IPS-NIHi7 (cell line): Measurements from ENCODE around the gene ZSCAN22.
"Not testable (repeated sequence)": the region's sequence is repeated elsewhere in the genome, so short reads cannot be mapped to it uniquely, and the experiment has no call there.

ENCODE experiments used
- DNase-seq: peaks from one replicate; pipeline ENCODE4 v3.0.0; 2012; ENCODE audit warnings: mixed read lengths; ENCODE audit errors: extremely low spot score

ZSCAN22 gene

DNA sequence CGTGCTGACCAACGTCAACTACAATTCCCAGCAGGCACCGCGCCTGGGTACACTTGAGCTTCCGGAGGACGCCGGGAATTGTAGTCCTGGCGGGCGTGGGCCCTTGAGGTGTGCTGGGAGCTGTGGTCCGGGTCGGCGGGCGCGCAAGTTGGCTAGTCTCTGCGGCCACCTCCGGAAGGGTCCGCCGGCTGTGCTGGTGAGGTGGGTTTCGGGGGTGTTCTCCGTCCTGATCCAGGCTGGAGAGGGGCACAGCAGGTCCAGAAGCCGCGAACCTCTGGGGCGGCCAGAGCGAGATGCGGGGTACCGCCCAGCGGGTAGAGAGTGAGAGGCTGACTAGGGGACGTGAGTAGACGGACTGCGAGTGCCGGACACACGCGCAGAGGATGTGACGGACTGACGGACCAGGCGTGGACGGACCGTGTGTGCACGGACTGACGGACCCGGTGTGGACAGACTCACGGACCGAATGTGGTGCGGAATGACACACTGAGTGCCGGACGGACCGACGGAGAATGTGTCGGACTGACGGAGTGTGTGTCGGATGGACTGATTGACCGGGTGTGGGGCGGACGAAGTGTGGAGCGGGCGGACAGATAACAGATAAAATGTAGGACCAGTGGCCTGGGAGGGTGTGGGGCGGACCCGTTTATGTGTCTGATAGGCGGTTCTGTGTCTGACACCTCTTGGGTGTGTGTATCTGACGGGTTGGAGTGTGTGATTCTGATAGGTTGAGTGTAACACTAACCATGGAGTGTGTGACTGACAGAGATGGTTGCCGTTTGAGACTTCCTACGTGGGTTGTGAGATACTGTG lies at the start of gene ZSCAN22:
Gene ZSCAN22, plus strand, starts transcription at position 81 of the 813 bp plus-strand sequence. CDS start 7,809 bp downstream, outside the sequence.
- peak; percentile 98 for DNase-seq

DNA sequence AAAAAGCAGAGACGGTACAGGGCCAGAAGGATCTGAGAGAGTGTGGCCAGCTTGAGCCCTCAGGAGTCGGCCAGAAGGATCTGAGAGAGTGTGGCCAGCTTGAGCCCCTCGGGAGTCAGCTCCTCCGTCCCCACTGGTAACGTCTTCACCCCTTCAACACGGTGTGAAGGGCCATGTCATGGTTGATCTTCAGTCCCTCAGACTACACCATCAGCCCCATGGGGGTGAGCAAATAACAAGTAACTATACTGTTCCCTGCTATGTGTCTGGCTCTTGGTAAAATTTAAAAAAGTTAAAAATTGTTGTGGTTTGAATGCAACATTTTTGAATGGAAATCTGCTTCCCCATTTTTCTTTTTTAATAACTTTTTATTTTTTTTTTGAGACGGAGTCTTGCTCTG lies 49.6 kb upstream of the ZSCAN22 start:
- no peak for DNase-seq

- no peak for DNase-seq
Measured at GRCh38 chr19:58277748-58278540, 48.9 kb upstream of the ZSCAN22 start.

DNA sequence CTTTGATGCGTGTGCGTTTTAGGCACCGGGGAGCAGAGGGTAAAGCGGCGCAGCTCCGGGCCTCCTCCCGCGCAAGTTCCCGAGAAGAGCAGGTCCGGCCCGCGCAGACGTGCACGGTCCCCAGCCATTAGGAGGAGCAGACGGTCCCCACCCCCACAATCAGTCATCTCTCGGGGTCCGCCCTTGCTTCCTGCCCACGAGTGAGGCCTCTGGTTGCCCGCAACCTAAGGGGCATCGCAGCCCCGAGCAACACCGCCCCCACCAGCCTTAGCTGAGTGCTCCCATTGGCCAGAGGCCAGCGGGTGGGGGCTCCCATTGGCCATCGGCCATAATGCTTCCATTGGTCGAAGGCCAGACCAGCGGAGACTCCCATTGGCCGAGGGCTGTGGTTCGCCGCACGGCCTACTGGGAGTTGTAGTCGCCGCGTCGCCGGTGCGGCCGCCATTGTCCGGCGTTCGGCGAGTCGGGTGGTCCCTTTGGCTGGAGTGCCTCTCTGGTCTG lies 48.2 kb upstream of the ZSCAN22 start, which contains the start of gene ZNF8:
Gene ZNF8, plus strand, starts transcription at position 415 of the 501 bp plus-strand sequence. CDS start 127 bp downstream, outside the sequence.
- peak; percentile 100 for DNase-seq

- DNase-seq = peak; percentile 93
Measured at GRCh38 chr19:58279042-58279924, 47.5 kb upstream of the ZSCAN22 start.

DNA sequence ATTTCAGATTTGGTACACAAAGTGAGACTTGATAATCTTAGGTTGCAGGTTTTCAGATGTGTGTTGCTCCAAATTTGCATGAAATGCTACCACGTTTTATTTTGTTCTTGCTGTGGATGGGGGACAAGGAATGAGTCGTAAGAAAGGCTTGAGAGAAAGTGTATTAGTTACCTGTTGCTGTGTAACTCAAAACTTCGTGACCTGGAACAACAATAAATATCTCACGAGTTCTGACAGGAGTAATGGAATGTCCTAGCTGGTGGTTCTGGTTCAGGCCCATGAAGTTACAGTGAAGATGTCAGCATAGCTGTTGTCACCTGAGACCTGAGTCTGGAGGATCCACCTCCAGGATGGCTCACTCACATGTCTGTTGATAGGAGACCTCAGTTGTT lies 46.9 kb upstream of the ZSCAN22 start:
- DNase-seq = no peak

DNA sequence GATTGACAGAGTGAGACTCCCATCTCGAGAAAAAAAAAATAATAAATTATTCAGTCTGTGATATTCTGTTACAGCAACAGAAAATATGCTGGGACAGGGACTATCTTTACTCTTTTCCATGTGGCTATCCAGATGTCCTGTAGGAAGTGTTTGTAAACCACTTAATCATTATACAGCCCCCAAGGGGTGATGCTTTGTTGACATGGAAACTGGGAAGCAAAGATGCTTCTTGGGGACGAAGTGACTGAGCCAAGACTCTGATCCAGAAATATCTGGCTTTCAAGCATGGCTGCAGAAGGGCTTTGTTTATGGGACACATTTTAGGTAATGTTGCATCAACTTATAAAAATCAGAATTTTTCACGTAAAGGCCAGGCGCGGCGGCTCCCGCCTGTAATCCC lies 42.6 kb upstream of the ZSCAN22 start:
- no peak for DNase-seq

DNA sequence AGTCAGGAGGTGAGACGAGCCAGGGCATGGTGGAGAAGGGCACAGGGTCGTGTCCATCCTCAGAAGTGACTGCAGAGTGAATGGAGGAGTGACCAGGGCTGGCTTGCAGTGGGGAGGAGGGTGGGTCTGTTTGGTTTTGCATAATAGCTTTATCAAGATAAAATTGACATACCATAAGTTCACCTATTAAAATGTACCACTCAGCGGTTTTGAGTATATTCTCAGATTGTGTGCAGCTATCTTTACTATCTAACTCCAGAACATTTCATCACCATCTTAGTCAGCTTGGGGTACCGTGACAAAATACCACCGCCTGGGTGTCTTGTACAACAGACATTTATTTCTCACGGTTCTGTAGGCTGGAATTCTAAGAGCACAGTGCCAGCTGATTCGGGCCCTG lies 34.9 kb upstream of the ZSCAN22 start:
- no peak for DNase-seq

DNA sequence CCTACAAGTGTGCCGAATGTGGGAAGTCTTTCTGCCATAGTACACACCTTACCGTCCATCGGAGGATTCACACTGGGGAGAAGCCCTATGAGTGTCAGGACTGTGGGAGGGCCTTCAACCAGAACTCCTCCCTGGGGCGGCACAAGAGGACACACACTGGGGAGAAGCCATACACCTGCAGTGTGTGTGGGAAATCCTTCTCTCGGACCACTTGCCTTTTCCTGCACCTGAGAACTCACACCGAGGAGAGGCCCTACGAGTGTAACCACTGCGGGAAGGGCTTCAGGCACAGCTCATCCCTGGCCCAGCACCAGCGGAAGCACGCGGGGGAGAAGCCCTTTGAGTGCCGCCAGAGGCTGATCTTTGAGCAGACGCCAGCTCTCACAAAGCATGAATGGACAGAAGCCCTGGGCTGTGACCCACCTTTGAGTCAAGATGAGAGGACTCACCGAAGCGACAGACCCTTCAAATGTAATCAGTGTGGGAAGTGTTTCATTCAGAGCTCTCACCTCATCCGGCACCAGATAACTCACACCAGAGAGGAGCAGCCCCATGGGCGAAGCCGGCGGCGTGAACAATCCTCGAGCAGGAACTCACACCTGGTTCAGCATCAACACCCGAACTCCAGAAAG lies 31.9 kb upstream of the ZSCAN22 start:
- no peak for DNase-seq

GRCh38 chr19:58296104-58296503 lies 30.7 kb upstream of the ZSCAN22 start:
- no peak for DNase-seq

GRCh38 chr19:58300620-58301019 lies 26.2 kb upstream of the ZSCAN22 start:
- DNase-seq = no peak

DNA sequence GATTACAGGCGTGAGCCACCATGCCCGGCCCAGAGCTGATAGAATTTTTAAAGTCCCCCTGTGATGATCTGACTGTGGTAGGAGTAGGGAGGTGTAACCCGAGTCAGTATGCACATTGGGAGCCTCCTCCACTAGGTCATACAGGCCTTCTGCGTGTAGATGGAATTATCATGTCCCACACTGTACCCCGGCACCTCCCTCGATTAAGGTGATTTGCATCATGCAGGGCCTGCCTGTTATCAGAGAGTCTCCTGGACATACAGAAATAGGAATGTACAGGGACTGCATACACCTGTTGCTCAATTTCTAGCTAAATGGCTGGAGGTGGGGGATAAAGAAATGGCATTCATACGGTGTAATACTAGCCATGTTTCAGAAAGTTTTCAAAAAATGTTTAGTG lies 22.5 kb upstream of the ZSCAN22 start:
- DNase-seq = no peak

- DNase-seq = no peak
Measured at GRCh38 chr19:58304748-58305064, 22.1 kb upstream of the ZSCAN22 start.

GRCh38 chr19:58305065-58305931 lies 21.5 kb upstream of the ZSCAN22 start, which contains the start of gene ERVK3-1:
ERVK3-1 (plus strand) TSS chr19:58305377; CDS start chr19:58312169, 6,792 bp downstream.
- DNase-seq = peak; percentile 98

DNA sequence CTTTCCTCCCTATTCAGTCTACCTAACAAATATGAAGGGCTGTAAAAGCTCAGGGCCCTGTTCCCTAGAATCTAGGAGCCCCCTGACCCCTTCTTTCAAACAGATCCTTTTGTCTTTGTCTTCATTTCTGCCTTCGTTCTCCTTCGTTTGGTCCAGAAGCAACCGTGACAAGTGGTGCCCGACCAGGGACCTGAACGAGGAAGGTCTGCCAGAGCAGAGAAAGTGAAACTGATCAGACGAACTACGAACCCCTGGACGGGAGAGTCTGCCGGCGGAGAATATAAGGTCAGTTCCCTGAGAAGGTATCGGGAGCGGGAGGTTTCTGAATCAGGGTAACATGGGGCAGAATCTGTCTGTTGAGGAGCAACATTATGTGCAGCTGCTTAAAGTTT lies 20.9 kb upstream of the ZSCAN22 start:
- DNase-seq = no peak

DNA sequence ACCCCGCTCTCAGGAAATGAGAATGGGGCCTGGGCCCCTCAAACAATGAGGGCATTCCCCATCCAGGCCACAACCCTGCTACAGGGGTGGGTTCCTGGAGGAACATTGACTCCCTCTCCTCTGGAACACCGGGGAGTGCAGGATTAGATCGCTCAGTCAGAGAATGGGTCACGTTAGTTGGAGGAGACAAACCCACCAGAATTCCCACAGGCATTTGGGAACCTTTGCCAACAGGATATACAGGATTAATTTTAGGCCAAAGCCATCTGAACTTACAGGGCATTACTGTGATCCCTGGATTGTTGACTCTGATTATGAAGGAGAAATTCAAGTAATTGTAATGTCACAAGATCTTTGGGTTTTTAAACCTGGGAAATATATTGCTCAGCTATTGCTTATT lies 19.1 kb upstream of the ZSCAN22 start:
- no peak for DNase-seq

DNA sequence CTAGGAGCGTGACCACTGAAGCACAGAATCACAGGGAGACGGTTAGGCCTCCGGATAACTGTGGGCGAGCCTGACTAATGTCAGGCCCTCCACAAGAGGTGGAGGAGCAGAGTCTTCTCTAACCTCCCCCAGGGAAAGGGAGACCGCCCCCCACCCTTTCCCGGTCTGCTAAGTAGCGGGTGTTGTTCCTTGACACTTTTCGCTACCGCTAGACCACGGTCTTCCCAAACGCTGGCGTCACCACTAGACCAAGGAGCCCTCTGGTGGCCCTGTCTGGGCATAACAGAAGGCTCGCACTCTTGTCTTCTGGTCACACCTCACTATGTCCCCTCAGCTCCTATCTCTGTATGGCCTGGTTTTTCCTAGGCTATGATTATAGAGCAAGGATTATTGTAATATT lies 16.1 kb upstream of the ZSCAN22 start:
- DNase-seq = not testable (repeated sequence)

DNA sequence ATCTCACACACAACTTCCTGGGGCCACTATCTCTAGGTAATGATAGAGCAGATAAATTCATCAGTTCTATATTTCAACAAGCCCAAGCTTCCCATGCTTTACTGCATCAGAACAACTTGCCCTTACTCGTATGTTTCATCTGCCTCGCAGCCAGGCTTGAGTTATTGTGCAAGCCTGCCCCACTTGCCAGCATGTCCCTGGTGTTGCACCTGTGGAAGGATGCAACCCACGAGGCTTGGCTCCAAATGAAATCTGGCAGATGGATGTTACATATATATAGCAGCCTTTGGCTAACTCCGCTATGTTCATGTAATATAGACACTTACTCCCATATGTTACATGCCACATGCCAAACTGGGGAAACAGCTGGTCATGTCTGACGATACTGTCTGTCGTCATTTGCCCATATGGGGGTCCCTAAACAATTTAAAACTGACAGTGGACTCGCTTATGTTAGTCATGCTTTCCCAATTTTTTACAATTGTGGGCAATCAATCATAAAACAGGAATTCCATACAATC lies 15.4 kb upstream of the ZSCAN22 start:
- no peak for DNase-seq

DNA sequence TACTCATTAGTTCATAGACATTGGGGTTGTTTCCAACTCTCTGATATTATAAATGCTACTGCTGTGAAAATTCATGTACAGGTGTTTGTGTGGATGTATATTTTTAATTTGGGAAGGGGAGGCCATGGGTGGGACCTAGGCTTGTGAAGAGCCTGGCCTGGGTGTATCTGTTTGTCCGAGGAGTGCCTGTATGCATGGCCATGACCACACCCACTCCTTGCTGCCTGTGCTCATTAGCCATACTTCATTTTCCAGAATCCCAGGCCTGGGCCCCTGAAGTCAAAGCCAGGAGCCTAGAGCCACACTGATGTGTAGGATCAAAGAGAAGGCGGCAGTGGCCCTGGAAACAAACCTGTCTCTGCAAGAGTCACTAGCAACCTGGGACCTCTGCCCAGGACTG lies 11.2 kb upstream of the ZSCAN22 start:
- no peak for DNase-seq

GRCh38 chr19:58317476-58318072 lies 9.2 kb upstream of the ZSCAN22 start:
- peak; percentile 41 for DNase-seq
